NB4 (cell line): ENCODE measurements around the gene NRP1.

ENCODE experiments used
- MYC ChIP-seq: IDR thresholded peaks from 2 replicates; pipeline ENCODE4 v1.6.1; 2011; ENCODE audit warnings: low read depth, low read length
- POLR2A ChIP-seq: IDR thresholded peaks from 2 replicates; pipeline ENCODE4 v1.6.1; 2011; ENCODE audit warnings: mild to moderate bottlenecking; ENCODE audit not compliant: insufficient read length; ENCODE audit errors: extremely low read depth
- TF ChIP-seq, protein P1 (sequence below): IDR thresholded peaks from one replicate; pipeline ENCODE4 v1.5.1; 2012; ENCODE audit warnings: low read depth, low read length

GRCh38 chr10:33145451-33146188, 188.8 kb downstream of the NRP1 start:
- TF ChIP-seq, protein P1, sequence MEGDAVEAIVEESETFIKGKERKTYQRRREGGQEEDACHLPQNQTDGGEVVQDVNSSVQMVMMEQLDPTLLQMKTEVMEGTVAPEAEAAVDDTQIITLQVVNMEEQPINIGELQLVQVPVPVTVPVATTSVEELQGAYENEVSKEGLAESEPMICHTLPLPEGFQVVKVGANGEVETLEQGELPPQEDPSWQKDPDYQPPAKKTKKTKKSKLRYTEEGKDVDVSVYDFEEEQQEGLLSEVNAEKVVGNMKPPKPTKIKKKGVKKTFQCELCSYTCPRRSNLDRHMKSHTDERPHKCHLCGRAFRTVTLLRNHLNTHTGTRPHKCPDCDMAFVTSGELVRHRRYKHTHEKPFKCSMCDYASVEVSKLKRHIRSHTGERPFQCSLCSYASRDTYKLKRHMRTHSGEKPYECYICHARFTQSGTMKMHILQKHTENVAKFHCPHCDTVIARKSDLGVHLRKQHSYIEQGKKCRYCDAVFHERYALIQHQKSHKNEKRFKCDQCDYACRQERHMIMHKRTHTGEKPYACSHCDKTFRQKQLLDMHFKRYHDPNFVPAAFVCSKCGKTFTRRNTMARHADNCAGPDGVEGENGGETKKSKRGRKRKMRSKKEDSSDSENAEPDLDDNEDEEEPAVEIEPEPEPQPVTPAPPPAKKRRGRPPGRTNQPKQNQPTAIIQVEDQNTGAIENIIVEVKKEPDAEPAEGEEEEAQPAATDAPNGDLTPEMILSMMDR, result no peak
- TF ChIP-seq MYC, result no peak
- no peak for TF ChIP-seq POLR2A
